GM21619 (cell line): Measurements from ENCODE around the gene KLC4.

ENCODE experiments used
- ATAC-seq: cut with Tn5 transposase; IDR thresholded peaks from one replicate; pipeline ENCODE4 v1.9.1; 2021; ENCODE audit not compliant: unreplicated experiment

The KLC4 gene

GRCh38 chr6:43059168-43060033, at the start of gene KLC4, which contains the start of gene MRPL2:
Gene KLC4 (plus strand): TSS chr6:43059631. CDS start chr6:43061336, 1,705 bp downstream.
Gene MRPL2 (minus strand): TSS chr6:43059434. CDS start chr6:43059381, 53 bp downstream.
- ATAC-seq: peak; percentile 92

- ATAC-seq: no peak
Measured at GRCh38 chr6:43011207-43011606, 48.2 kb upstream of the KLC4 start.

GRCh38 chr6:43012364-43012763, 47.1 kb upstream of the KLC4 start:
- no peak for ATAC-seq

- peak; percentile 4 for ATAC-seq
Measured at GRCh38 chr6:43013097-43013842, 46.2 kb upstream of the KLC4 start.

GRCh38 chr6:43013843-43014433, 45.5 kb upstream of the KLC4 start, which contains the start of the genes KLHDC3 and MEA1:
Gene KLHDC3 (plus strand): TSS chr6:43014249. CDS start chr6:43017193, 2,944 bp downstream.
Gene MEA1 (minus strand): TSS chr6:43013946. CDS start chr6:43013813, 133 bp downstream.
- peak; percentile 91 for ATAC-seq

- no peak for ATAC-seq
Measured at GRCh38 chr6:43014434-43014909, 45.0 kb upstream of the KLC4 start.

GRCh38 chr6:43016176-43016942, 43.1 kb upstream of the KLC4 start:
- ATAC-seq: no peak

- ATAC-seq: no peak
Measured at GRCh38 chr6:43016943-43017334, 42.5 kb upstream of the KLC4 start.

- no peak for ATAC-seq
Measured at GRCh38 chr6:43019152-43019551, 40.3 kb upstream of the KLC4 start.

- ATAC-seq: no peak
Measured at GRCh38 chr6:43020052-43020705, 39.3 kb upstream of the KLC4 start.

GRCh38 chr6:43020847-43021246, 38.6 kb upstream of the KLC4 start:
- no peak for ATAC-seq

GRCh38 chr6:43021270-43022047, 38.0 kb upstream of the KLC4 start, which contains the start of gene RRP36:
Gene RRP36 (plus strand): TSS chr6:43021623. CDS start chr6:43021655, 32 bp downstream.
- peak; percentile 76 for ATAC-seq

- ATAC-seq: no peak
Measured at GRCh38 chr6:43024436-43024835, 35.0 kb upstream of the KLC4 start.

- no peak for ATAC-seq
Measured at GRCh38 chr6:43026365-43026764, 33.1 kb upstream of the KLC4 start.

- ATAC-seq: no peak
Measured at GRCh38 chr6:43029120-43029519, 30.3 kb upstream of the KLC4 start.

GRCh38 chr6:43032326-43032725, 27.1 kb upstream of the KLC4 start:
- no peak for ATAC-seq

GRCh38 chr6:43033496-43034189, 25.8 kb upstream of the KLC4 start:
- no peak for ATAC-seq

- ATAC-seq: no peak
Measured at GRCh38 chr6:43034190-43034525, 25.3 kb upstream of the KLC4 start.
